HG03565 (cell line): ENCODE results near the gene IGDCC3.
"Not testable (repeated sequence)": the region's sequence is repeated elsewhere in the genome, so short reads cannot be mapped to it uniquely, and the experiment has no call there.

ENCODE experiments used
- ATAC-seq: cut with Tn5 transposase; IDR thresholded peaks from one replicate; pipeline ENCODE4 v1.9.1; 2021; ENCODE audit warnings: mild to moderate bottlenecking, moderate library complexity; ENCODE audit not compliant: unreplicated experiment

The IGDCC3 gene

DNA sequence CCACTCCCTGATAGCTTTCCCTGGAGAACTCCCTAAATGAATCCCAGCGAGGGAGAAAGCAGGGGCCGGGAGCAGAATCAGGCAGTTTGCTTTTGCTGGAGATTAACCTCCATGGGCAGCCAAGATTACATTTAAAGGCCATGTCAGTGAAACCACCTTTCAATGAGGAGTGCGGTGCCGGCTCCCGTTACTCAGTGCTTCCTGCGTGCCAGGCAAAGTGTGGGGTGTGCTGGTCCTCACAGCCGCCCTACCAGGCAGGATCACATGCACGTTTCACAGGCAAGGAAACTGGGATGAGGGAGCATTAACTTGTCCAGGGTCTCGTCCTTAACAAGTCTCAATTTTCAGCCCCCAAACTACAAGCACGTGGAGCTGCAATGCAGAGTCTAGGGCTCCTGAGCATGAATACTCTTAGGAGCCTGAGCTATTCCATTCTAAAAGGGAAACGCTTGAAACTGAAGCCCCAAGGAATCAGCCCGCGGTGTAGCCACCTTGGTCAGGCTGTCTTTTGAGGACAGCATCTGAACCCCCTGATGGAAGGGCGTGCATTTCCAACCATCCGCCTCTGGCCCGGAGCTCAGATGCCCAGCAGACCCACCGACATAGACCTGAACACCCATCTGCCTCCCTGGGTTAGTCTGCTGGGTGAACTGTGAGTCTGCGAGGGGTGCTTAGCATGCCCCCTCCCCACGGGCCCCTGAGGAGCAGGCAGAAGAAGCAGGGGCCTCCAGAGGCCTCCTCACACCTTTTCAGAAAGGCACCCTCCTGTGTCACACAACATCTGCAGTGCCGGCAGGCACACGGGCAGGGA lies 5.6 kb downstream of the IGDCC3 start:
- ATAC-seq, result no peak

GRCh38 chr15:65370885-65371284 lies 6.9 kb downstream of the IGDCC3 start:
- ATAC-seq, result no peak

GRCh38 chr15:65369651-65370050 lies 8.2 kb downstream of the IGDCC3 start:
- ATAC-seq, result no peak

DNA sequence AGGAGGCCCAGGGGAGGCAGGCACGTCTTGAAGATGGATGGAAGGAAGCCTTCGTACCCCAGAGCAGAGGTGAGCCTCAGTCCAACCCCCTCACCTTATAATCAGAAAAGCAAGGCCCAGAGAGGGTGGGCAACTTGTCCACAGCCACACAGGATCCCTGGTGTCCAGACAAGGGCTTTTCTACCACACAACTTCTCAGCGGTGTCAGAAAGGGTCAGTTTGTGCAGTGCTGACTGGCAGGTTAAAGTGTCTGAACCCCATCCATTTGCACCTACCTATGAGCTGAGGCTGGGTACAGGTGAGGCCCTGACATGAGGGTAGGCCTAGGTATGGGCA lies 8.6 kb downstream of the IGDCC3 start:
- no peak for ATAC-seq

- no peak for ATAC-seq
Observed at GRCh38 chr15:65368302-65369211, 9.2 kb downstream of the IGDCC3 start.

GRCh38 chr15:65366122-65366892 lies 11.5 kb downstream of the IGDCC3 start:
- ATAC-seq, result no peak

GRCh38 chr15:65365229-65365628 lies 12.6 kb downstream of the IGDCC3 start:
- no peak for ATAC-seq

DNA sequence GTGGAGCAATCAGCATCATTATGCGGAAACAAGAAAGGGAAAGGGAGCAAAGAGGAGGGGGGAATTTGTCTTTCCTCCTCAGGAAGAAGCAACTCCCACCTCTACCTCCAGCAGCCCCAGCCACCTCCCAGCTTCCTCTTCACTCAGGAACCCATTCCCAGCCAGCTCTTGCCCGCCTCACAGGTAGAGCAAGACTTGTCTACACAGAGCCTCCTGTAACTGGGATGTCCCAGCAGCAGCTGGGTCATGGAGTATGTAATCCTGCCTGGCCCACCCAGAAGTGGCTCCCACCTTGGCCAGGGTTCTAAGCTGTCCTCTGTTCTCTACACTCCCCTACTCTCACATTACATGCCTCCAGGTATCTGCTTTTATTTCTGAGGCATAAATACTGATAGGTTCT lies 14.0 kb downstream of the IGDCC3 start:
- no peak for ATAC-seq

DNA sequence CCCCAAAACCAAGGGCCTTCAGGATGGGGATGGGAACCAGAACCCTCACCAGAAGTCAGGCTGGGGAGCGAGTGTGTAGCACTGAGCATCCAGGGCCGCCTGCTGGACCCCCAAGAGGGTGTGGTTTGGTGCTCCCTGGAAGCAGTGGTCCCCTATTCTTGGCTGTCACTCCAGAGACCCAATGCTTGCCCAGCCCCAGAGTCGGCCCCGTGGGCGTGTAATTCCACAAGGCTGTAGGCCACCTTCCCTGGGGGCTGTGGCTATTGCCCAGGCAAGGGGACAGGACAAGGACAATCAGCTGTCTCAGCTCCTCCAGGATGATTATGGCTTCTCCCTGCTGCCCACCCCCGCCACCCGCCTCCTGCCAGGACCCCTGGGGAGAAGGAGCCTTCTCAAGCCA lies 14.5 kb downstream of the IGDCC3 start:
- no peak for ATAC-seq

- ATAC-seq, result no peak
Observed at GRCh38 chr15:65362491-65362890, 15.3 kb downstream of the IGDCC3 start.

DNA sequence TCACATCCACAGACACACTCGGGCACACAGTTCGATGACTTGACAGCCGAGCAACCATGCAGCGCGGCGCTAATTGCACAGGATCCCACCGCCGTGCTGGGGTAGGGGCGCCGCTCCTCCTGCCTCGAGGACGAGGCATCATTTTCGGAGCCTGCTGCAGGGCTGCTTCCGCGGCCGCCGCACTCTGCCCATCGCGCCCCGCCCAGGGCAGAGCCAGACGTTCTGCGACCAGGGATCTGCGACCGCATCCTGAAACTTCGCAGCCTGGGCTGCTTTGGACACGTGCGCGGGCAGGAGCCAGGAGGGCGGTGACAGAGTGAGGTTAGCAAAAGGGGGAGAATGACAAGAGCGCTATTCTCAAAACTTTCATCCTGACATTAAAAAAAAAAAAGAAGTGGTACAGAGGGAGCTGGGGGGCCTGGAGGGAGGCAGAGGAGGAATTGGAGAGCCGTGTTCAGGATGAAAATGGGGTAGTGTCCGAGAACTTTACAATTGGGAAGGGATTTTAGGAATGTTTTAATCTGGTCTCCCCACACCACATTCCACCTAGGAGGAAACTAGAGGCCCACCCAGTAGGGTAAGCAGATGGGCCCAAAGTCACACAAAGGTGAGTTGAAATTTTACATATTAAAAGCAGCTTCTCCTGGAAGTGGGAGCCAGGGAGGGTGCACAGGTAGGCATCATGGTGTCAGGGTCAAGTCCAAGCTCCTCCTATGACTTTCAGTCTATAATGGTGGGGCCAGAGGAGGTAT lies 15.9 kb downstream of the IGDCC3 start:
- ATAC-seq, result no peak

DNA sequence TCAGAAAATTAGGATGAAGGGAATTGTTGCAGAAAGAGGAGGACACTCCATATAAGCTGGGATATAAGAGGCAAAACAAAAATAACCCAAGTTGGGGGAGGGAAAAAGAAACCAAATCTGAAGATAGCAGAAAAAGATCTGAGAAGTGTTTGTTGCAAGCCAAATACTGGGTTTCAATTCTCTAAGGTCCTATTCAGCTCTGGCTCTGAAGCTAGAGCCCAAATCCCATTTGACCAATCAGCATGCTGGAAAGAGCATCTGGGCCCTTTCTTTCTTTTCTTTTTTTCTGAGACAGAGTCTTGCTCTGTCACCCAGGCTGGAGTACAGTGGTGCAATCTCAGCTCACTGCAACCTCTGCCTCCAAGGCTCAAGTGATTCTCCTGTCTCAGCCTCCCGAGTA lies 17.3 kb downstream of the IGDCC3 start:
- no peak for ATAC-seq

GRCh38 chr15:65355988-65356353 lies 21.8 kb downstream of the IGDCC3 start:
- ATAC-seq, result no peak

DNA sequence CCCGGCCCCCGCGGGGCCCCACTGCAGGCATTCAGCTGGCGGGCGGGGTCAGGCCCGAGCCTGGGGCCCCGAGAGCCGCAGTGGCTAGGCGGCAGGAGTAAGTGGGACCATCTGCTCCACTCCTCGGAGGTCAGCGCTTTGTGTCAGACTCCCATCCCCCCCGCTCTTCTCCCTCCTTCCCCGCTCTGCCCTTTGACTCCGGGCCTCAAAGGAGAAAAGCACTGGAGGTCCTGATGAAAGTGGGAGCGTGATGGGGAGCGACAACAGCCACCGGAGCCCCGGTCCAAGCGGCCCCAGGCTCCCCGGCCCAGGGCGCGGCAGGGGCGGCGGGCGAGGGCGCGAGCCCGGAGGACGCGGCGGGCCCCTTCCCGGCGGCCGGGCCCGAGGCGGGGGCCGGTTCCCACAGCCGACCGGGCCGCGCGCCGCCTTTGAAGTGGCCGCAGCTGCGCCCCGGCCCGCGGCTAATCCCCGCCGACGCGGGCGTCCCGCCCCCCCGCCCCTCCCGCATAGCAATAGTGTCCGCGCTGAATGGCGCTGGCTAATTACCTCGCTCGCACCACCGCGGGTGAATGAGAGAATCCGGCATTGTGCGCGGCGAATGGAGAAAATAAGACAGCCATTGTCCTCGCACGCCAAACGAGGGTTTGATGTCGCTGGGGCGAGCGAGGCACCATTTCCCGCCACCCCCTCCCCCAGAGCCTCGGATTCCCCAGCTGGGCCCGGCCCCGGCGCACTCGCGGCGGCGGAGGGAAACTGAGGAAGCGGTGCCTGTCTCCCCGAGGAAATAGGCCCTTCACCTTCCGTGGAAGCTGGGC lies 22.4 kb downstream of the IGDCC3 start:
- ATAC-seq, result no peak

GRCh38 chr15:65354835-65355172 lies 23.0 kb downstream of the IGDCC3 start:
- ATAC-seq, result no peak

DNA sequence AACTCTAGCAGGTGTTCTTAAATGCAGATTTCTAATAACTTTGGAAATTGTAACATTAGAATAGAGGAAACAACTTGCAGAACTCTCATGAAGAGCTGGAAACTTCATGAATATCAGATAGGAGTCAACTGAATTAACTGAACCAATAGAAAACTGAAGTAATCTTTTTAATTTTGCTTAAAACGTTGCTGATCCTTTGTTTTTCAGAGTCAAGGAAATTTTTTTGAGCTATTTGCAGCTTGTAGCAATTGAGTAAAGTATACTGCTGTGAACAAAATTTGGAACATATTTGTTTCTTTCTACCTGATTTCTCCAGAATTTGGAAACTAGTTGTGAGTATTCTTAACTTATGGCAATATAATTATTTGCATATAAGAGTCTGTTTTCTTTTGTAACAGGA lies 25.8 kb downstream of the IGDCC3 start:
- not testable (repeated sequence) for ATAC-seq

DNA sequence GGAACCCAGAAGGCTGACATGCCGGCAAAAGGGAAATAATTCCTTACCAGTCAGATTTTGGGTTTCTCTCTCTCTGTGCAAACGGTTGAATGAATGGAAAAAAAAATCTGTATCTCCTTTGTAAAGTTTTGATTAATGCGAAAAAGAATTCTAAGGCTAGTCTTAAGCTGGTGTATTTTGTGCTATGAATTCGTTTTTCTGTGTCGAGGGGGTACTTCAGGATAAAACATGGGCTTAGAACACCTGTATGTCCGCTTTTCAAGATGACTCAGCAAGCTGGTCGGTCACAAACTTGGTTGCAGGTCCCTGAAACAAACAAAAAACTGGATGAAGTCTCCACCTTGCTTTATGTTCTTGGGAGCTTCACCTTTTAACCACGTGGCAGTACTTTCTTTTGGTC lies 28.5 kb downstream of the IGDCC3 start:
- no peak for ATAC-seq

DNA sequence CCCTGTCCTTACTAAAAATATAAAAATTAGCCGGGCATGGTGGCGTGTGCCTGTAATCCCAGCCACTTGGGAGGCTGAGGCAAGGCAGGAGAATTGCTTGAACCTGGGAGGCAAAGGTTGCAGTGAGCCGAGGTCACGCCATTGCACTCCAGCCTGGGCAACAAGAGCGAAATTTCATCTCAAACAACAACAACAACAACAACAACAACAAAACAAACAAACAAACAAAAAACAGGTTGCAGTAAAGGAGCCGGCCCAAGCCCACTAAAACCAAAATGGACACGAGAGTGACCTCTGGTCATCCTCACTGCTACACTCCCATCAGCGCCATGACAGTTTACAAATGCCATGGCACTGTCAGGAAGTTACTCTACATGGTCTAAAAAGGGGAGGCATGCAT lies 30.0 kb downstream of the IGDCC3 start:
- ATAC-seq, result not testable (repeated sequence)

DNA sequence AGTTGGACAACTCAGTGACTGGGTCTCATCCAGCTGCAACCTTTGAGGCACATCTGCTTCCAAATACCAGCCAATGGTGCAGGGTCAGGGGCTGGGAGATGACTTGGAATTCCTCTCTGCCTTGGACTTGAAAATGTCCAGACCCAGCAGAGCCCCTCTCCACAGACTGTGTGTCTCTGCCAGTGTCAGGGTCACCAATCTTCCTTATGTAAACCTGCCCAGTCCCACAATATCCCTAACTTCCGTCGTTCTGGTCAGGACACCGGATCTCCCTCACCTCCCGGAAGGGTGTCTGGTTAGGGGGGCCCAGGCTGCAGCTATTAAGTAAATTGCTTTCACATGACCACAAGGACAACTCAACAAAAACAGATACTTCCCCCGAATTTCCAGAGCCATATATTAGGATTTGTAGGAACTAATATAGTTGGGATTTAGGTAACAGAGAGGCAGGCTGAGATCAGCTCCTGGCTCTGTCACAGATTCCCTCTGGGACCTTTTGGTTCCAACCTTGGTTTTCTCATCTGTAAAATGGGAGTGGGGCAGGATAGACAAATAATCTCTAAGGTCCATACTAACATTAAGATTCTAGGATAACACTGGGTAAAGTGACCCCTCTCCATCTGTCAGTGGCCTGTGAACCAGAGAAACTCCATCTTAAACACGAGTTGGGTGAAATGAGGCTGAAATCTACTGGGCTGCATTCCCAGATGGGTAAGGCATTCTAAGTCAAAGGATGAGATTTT lies 30.8 kb downstream of the IGDCC3 start:
- ATAC-seq, result no peak
